SU-DHL-6 (cell line): ENCODE results near the gene JMJD4.

ENCODE experiments used
- CTCF ChIP-seq: fragments of 200-600 bp; sonication (generic); IDR thresholded peaks from one replicate; pipeline ENCODE4 v1.5.1; 2017; ENCODE audit warnings: antibody characterized with exemption, mild to moderate bottlenecking, low read length, moderate library complexity; ENCODE audit not compliant: insufficient read depth, poor library complexity, severe bottlenecking
- EZH2phosphoT487 ChIP-seq: fragments of 200-600 bp; sonication (generic), shearing (Covaris generic); conservative IDR thresholded peaks from 2 replicates; pipeline ENCODE4 v1.6.1; 2018; ENCODE audit warnings: mild to moderate bottlenecking, antibody characterized with exemption, low read length, moderate library complexity, mixed read lengths

DNA sequence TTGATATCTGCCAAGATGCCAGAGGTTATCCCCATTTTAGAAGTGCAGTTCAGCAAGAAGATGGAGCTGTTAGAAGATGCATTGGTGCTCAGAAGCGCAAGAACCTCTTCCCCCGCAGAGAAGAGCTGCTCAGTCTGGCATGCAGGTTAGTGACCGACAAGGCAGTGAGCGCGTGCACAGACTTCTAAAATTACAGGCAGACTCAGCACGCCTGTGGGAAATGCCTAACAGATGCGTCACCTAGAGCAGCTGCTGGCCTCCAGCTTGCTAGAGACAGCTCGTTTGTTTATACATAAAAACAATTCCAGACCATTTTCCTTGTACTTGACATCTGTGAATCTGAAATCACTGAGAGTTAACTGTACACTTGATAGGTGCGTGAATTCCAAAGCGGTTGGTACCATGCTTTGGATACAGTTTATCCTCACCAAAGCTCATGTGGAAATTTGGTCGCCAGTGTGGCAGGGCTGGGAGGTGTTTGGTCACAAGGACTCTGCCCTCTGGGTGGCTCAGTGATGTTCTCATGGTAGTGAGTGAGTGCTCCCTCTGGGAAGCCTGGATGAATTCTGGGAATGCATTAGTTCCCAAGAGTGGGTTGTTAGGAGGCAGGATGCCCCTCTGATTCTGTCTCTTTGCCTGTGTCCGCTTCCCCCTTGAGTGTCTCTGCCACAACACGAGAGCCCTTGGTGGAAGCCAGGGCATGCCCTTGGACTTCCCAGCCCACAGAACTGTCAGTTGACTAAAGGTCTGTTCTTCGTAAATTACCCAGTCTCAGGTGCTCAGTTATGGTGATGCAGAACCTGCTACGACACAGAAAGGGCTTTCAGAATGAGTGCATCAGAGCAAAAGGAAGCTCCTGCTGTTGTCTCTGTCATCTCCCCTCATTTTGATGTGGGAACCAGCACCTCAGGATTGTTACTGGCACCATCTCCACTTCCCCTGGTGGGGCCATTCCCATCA is 24.5 kb upstream of the JMJD4 start:
- no peak for TF ChIP-seq CTCF
- no peak for TF ChIP-seq EZH2phosphoT487
